GM23338 (cell line): ENCODE data around the gene KIRREL3. TPM values are rescaled to one million over a fixed set of nuclear protein-coding genes. Genes with fewer than 3 reads are reported as not detected.

Experiments
- ATAC-seq: fragments of 200-7000 bp; cut with Tn5 transposase; 3 replicates; pipeline ENCODE4 v1.9.1; 2020
- DNase-seq: peaks from one replicate; pipeline ENCODE4 v3.0.0-alpha.2; 2015; ENCODE audit warnings: low spot score
- H2AFZ ChIP-seq: fragments of 200-600 bp; sonication (generic); 2 replicates; pipeline ENCODE4 v1.8.0; 2016; ENCODE audit warnings: antibody characterized with exemption, mild to moderate bottlenecking, moderate library complexity
- H3F3A ChIP-seq: fragments of 200-600 bp; sonication (generic); replicated peaks from 2 replicates; pipeline ENCODE4 v1.8.0; 2017; ENCODE audit warnings: antibody characterized with exemption, mixed run types, low read depth
- H3K27ac ChIP-seq: fragments of 200-600 bp; sonication (generic); 2 replicates; pipeline ENCODE4 v1.6.1; 2016; ENCODE audit warnings: low read depth
- H3K27me3 ChIP-seq: fragments of 200-600 bp; sonication (generic); 2 replicates; pipeline ENCODE4 v1.8.0; 2016; ENCODE audit warnings: mild to moderate bottlenecking, mixed run types, moderate library complexity; ENCODE audit not compliant: insufficient read depth
- H3K36me3 ChIP-seq: fragments of 200-600 bp; sonication (generic); 2 replicates; pipeline ENCODE4 v1.8.0; 2016; ENCODE audit warnings: mild to moderate bottlenecking; ENCODE audit not compliant: insufficient read depth
- H3K4me1 ChIP-seq: fragments of 200-600 bp; sonication (generic); 2 replicates; pipeline ENCODE4 v1.8.0; 2016; ENCODE audit warnings: mild to moderate bottlenecking, moderate library complexity; ENCODE audit not compliant: insufficient read depth
- H3K4me2 ChIP-seq: fragments of 200-600 bp; sonication (generic); 2 replicates; pipeline ENCODE4 v1.7.1; 2017; ENCODE audit warnings: mixed run types
- H3K4me3 ChIP-seq: fragments of 200-600 bp; sonication (generic); 2 replicates; pipeline ENCODE4 v1.6.1; 2016; ENCODE audit warnings: mixed run types
- H3K79me2 ChIP-seq: fragments of 200-600 bp; sonication (generic); replicated peaks from 2 replicates; pipeline ENCODE4 v1.8.0; 2017; ENCODE audit warnings: mild to moderate bottlenecking; ENCODE audit not compliant: insufficient read depth
- H3K9me2 ChIP-seq: fragments of 200-600 bp; sonication (generic); 2 replicates; pipeline ENCODE4 v1.8.0; 2017; ENCODE audit not compliant: insufficient read depth
- H4K20me1 ChIP-seq: fragments of 200-600 bp; sonication (generic); replicated peaks from 2 replicates; pipeline ENCODE4 v1.8.0; 2017; ENCODE audit warnings: mild to moderate bottlenecking; ENCODE audit not compliant: insufficient read depth
- H3K27ac Mint-ChIP-seq: 2 replicates; pipeline ENCODE4 v1.8.0; 2020; ENCODE audit warnings: inconsistent platforms, mild to moderate bottlenecking, moderate library complexity, mixed read lengths
- H3K27me3 Mint-ChIP-seq: 3 replicates; pipeline ENCODE4 v1.8.0; 2022; ENCODE audit warnings: low read depth, mild to moderate bottlenecking, moderate library complexity, mixed read lengths, inconsistent platforms; ENCODE audit not compliant: insufficient read depth, poor library complexity
- H3K36me3 Mint-ChIP-seq: 3 replicates; pipeline ENCODE4 v1.8.0; 2021; ENCODE audit warnings: low read depth, mild to moderate bottlenecking, inconsistent platforms, moderate library complexity, mixed read lengths
- H3K4me1 Mint-ChIP-seq: 3 replicates; pipeline ENCODE4 v1.8.0; 2020; ENCODE audit warnings: mild to moderate bottlenecking, inconsistent platforms, mixed read lengths
- H3K4me3 Mint-ChIP-seq: 3 replicates; pipeline ENCODE4 v1.8.0; 2021; ENCODE audit warnings: moderate library complexity, mild to moderate bottlenecking, inconsistent platforms, mixed read lengths
- H3K9me3 Mint-ChIP-seq: 3 replicates; pipeline ENCODE4 v1.8.0; 2020; ENCODE audit warnings: moderate library complexity, mild to moderate bottlenecking, inconsistent platforms, mixed read lengths
- CREB1 ChIP-seq: fragments of 250-450 bp; sonication (Bioruptor Pico); IDR thresholded peaks from 2 replicates; pipeline ENCODE4 v1.5.0; 2020; ENCODE audit warnings: low read depth, mild to moderate bottlenecking, moderate library complexity
- CTCF ChIP-seq, 2 experiments: fragments of 200-600 bp in 1 of 2; sonication (generic) in 1 of 2; conservative IDR thresholded peaks; 2 replicates each; pipeline versions ENCODE4 v1.5.1 to v1.6.1; 2016 to 2017; ENCODE audit warnings: antibody characterized with exemption in 2 of 2, low read depth in 2 of 2, mild to moderate bottlenecking in 2 of 2, moderate library complexity in 1 of 2
- ETS1 ChIP-seq: IDR thresholded peaks from 2 replicates; pipeline ENCODE4 v1.6.1; 2016; ENCODE audit warnings: antibody characterized with exemption
- JUNB ChIP-seq: IDR thresholded peaks from one replicate; pipeline ENCODE4 v1.6.1; 2016; ENCODE audit warnings: antibody characterized with exemption; ENCODE audit not compliant: unreplicated experiment
- NANOG ChIP-seq: IDR thresholded peaks from 2 replicates; pipeline ENCODE4 v1.6.1; 2016; ENCODE audit warnings: antibody characterized with exemption, borderline replicate concordance
- POLR2AphosphoS5 ChIP-seq: IDR thresholded peaks from 2 replicates; pipeline ENCODE4 v1.6.1; 2016; ENCODE audit warnings: antibody characterized with exemption, low read depth
- STAT1 ChIP-seq: IDR thresholded peaks from one replicate; pipeline ENCODE4 v1.6.1; 2016; ENCODE audit warnings: antibody characterized with exemption; ENCODE audit not compliant: unreplicated experiment
- ZNF114 ChIP-seq: fragments of 250-450 bp; sonication (Bioruptor Pico); IDR thresholded peaks from 2 replicates; pipeline ENCODE4 v1.5.0; 2020; ENCODE audit warnings: mild to moderate bottlenecking, moderate library complexity
- ZNF331 ChIP-seq: fragments of 250-450 bp; sonication (Bioruptor Pico); IDR thresholded peaks from 2 replicates; pipeline ENCODE4 v1.5.0; 2020; ENCODE audit warnings: low read depth, mild to moderate bottlenecking, moderate library complexity
- ZNF462 ChIP-seq: fragments of 250-450 bp; sonication (Bioruptor Pico); IDR thresholded peaks from 2 replicates; pipeline ENCODE4 v1.5.0; 2020; ENCODE audit warnings: mild to moderate bottlenecking, moderate library complexity
- polyA plus RNA-seq: library from polyadenylated mRNA; unstranded; fragments of >200 nt; fragmentation: Nextera tagmentation; extraction: Ambion mirVana; gene quantifications from 2 replicates; pipeline ENCODE4 v1.2.1, GENCODE V29; 2016
- total RNA-seq: library from RNA; depleted of rRNA; stranded (reverse); fragments of >200 nt; shearing (Covaris generic); gene quantifications from 2 replicates; pipeline ENCODE4 v1.2.3, GENCODE V29; 2014

Gene KIRREL3
- total and polyA plus RNA-seq, 2 experiments from 2014 or later: 0.13 to 1.5 TPM

- TF ChIP-seq NANOG: no peak
- TF ChIP-seq ETS1: no peak
- H3K4me1 ChIP-seq: no peaks in the 10 kb centered on the region
- ATAC-seq (no peak), DNase-seq (no peak)
- no peak overlapping the region for H3K4me3 ChIP-seq
- no peak overlapping the region for H2AFZ ChIP-seq
- H3F3A ChIP-seq: no peaks in the 10 kb centered on the region
- H3K4me2 ChIP-seq: no peak overlapping the region
- no peaks in the 10 kb centered on the region for H3K79me2 ChIP-seq
- H3K27ac ChIP-seq: no peak overlapping the region
- Mint-ChIP-seq H3K27me3 (peaks cover 2% of the 10 kb centered on the region), H3K27ac (no peak overlapping the region), H3K36me3 (no peaks in the 10 kb centered on the region), H3K4me1 (peaks cover 15% of the 10 kb centered on the region; the same call in 2 of the 3 replicates), H3K9me3 (no peaks in the 10 kb centered on the region), H3K4me3 (no peak overlapping the region)
- peaks cover 25% of the 10 kb centered on the region; the same call in 1 of the 2 replicates for H3K9me2 ChIP-seq
- H3K27me3 ChIP-seq: no peaks in the 10 kb centered on the region
- no peaks in the 10 kb centered on the region for H4K20me1 ChIP-seq
- no peaks in the 10 kb centered on the region for H3K36me3 ChIP-seq
These were observed 116.4 kb downstream of the KIRREL3 start for GRCh38 chr11:126884192-126884591.

- peaks cover 2% of the 10 kb centered on the region for H3K27me3 Mint-ChIP-seq
- H3K4me1 Mint-ChIP-seq: peaks cover 5% of the 10 kb centered on the region; the same call in 1 of the 3 replicates
- Histone ChIP-seq H3K4me1 (no peaks in the 10 kb centered on the region), H3K27me3 (no peaks in the 10 kb centered on the region), H3K79me2 (no peaks in the 10 kb centered on the region), H3K36me3 (no peaks in the 10 kb centered on the region), H3K4me3 (no peak overlapping the region), H3K9me2 (peaks cover 20% of the 10 kb centered on the region; the same call in 1 of the 2 replicates), H3K4me2 (no peak overlapping the region), H3F3A (no peaks in the 10 kb centered on the region), H3K27ac (no peak overlapping the region), H4K20me1 (no peaks in the 10 kb centered on the region), H2AFZ (no peak overlapping the region)
- H3K9me3 Mint-ChIP-seq: no peaks in the 10 kb centered on the region
- H3K36me3 Mint-ChIP-seq: no peaks in the 10 kb centered on the region
- H3K27ac Mint-ChIP-seq: no peak overlapping the region
- no peak for ATAC-seq
- DNase-seq: no peak
- no peak overlapping the region for H3K4me3 Mint-ChIP-seq
- TF ChIP-seq STAT1 (no peak), JUNB (no peak), CTCF (conservative IDR thresholded peaks at IDR 0.05; ENCODE audit: low read depth in 2 of 2) (no peak), NANOG (no peak), CREB1 (CRISPR knock-in tag) (no peak), ZNF114 (CRISPR knock-in tag) (no peak), ETS1 (no peak), ZNF331 (CRISPR knock-in tag) (no peak), POLR2AphosphoS5 (no peak), ZNF462 (CRISPR knock-in tag) (no peak)
These were observed 119.7 kb downstream of the KIRREL3 start for GRCh38 chr11:126880872-126881271.
